HCT116 (cell line): ENCODE data around the gene SDK2. TPM values are rescaled to one million over a fixed set of nuclear protein-coding genes. Genes with fewer than 3 reads are reported as not detected.

ENCODE experiments used
- ATAC-seq: fragments of 200-7000 bp; cut with Tn5 transposase; 2 replicates; pipeline ENCODE4 v1.9.1; 2020; ENCODE audit warnings: mild to moderate bottlenecking, moderate library complexity
- BruUV-seq: library from RNA; stranded (reverse); fragments of 400-500 nt; replicated peaks from 2 replicates; lab custom pipeline; 2021; lab: Mats Ljungman, UMichigan
- CTCF ChIA-PET: fragments of 300-600 bp; sonication (Branson Sonifier 250); formaldehyde crosslinking; loops from one replicate; lab custom pipeline; 2021; ENCODE audit warnings: antibody characterized with exemption; lab: Charles Lee
- POLR2A ChIA-PET: fragments of 300-600, 350-600 bp; sonication (Branson Sonifier 250); formaldehyde crosslinking; loops from one replicate; lab custom pipeline; 2021; ENCODE audit warnings: antibody characterized with exemption; lab: Charles Lee
- RAD21 ChIA-PET, 2 experiments: fragments of 300-600 bp; sonication (Branson Sonifier 250); formaldehyde crosslinking; loops; one replicate each; lab custom pipeline; 2023; ENCODE audit warnings: low total read pairs in 2 of 2; ENCODE audit not compliant: uncharacterized antibody in 2 of 2, unreplicated experiment in 2 of 2, low non-redundant PET in 1 of 2; lab: Charles Lee
- DNase-seq: peaks from one replicate; pipeline ENCODE4 v3.0.0-alpha.2; 2010; ENCODE audit warnings: low read depth, low spot score
- H2AFZ ChIP-seq: fragments of 200-600 bp; shearing (Covaris generic), sonication (generic); 2 replicates; pipeline ENCODE4 v1.6.1; 2017; ENCODE audit warnings: low read depth, mixed run types, mixed read lengths, antibody characterized with exemption, low read length; ENCODE audit not compliant: poor library complexity, severe bottlenecking
- H3K27ac ChIP-seq: 2 replicates; pipeline ENCODE4 v1.5.1; 2012; ENCODE audit warnings: low read depth, low read length
- H3K27me3 ChIP-seq: fragments of 200-600 bp; sonication (generic); 2 replicates; pipeline ENCODE4 v1.6.1; 2016; ENCODE audit warnings: mixed run types, low read length, mixed read lengths; ENCODE audit not compliant: insufficient read depth
- H3K36me3 ChIP-seq, 2 experiments: fragments of 200-500 bp in 1 of 2; fragments of 200-600 bp in 1 of 2; sonication (Bioruptor generic) in 1 of 2; sonication (generic) in 1 of 2; 2 replicates each; pipeline versions ENCODE4 v1.5.1 to v1.6.1; 2014 to 2016; ENCODE audit warnings: low read length in 2 of 2, inconsistent platforms in 1 of 2, mixed read lengths in 1 of 2, mixed run types in 1 of 2; ENCODE audit not compliant: insufficient read depth in 2 of 2, control insufficient read depth in 1 of 2
- H3K4me1 ChIP-seq, 2 experiments: fragments of 200-600 bp in 1 of 2; sonication (generic) in 1 of 2; 2 replicates each; pipeline versions ENCODE4 v1.5.1 to v1.6.1; 2012 to 2017; ENCODE audit warnings: low read length in 2 of 2, inconsistent platforms in 1 of 2, mild to moderate bottlenecking in 1 of 2, mixed read lengths in 1 of 2, mixed run types in 1 of 2, moderate library complexity in 1 of 2; ENCODE audit not compliant: insufficient read depth in 2 of 2, control insufficient read depth in 1 of 2
- H3K4me2 ChIP-seq: fragments of 200-600 bp; sonication (generic); 2 replicates; pipeline ENCODE4 v1.6.1; 2017; ENCODE audit warnings: mixed run types, low read length, mixed read lengths
- H3K4me3 ChIP-seq, 2 experiments: fragments of 200-600 bp in 1 of 2; sonication (generic) in 1 of 2; replicated peaks in 1 of 2; 2 replicates each; pipeline ENCODE4 v1.5.1; 2011 to 2016; ENCODE audit warnings: low read length in 2 of 2, control low read depth in 1 of 2, low read depth in 1 of 2, mild to moderate bottlenecking in 1 of 2, mixed read lengths in 1 of 2, mixed run types in 1 of 2
- H3K79me2 ChIP-seq: fragments of 200-600 bp; sonication (generic); 2 replicates; pipeline ENCODE4 v1.6.1; 2017; ENCODE audit warnings: mild to moderate bottlenecking, mixed run types, low read length, moderate library complexity, mixed read lengths; ENCODE audit not compliant: insufficient read depth
- H3K9ac ChIP-seq: fragments of 200-600 bp; sonication (generic); 2 replicates; pipeline ENCODE4 v1.6.1; 2016; ENCODE audit warnings: low read length, mixed read lengths
- H3K9me2 ChIP-seq: fragments of 200-600 bp; sonication (generic), shearing (Covaris generic); 2 replicates; pipeline ENCODE4 v1.6.1; 2017; ENCODE audit warnings: mixed run types, mild to moderate bottlenecking, moderate library complexity; ENCODE audit not compliant: insufficient read depth
- H3K9me3 ChIP-seq, 2 experiments: fragments of 200-500 bp in 1 of 2; fragments of 200-600 bp in 1 of 2; sonication (Bioruptor generic) in 1 of 2; sonication (generic) in 1 of 2; 2 replicates each; pipeline ENCODE4 v1.6.1; 2014 to 2017; ENCODE audit warnings: low read length in 2 of 2, mixed read lengths in 2 of 2, inconsistent platforms in 1 of 2, low read depth in 1 of 2, mild to moderate bottlenecking in 1 of 2, mixed run types in 1 of 2, moderate library complexity in 1 of 2; ENCODE audit not compliant: control insufficient read depth in 1 of 2, insufficient read depth in 1 of 2
- H4K20me1 ChIP-seq: fragments of 200-600 bp; sonication (generic), shearing (Covaris generic); 2 replicates; pipeline ENCODE4 v1.6.1; 2017; ENCODE audit warnings: mixed run types, mild to moderate bottlenecking, moderate library complexity; ENCODE audit not compliant: insufficient read depth
- ATF3 ChIP-seq: IDR thresholded peaks from 2 replicates; pipeline ENCODE4 v1.6.1; 2012
- CBX3 ChIP-seq: IDR thresholded peaks from 2 replicates; pipeline ENCODE4 v1.6.1; 2012; ENCODE audit warnings: low read depth
- CEBPB ChIP-seq: IDR thresholded peaks from 2 replicates; pipeline ENCODE4 v1.6.1; 2012; ENCODE audit warnings: low read depth
- ELF1 ChIP-seq: IDR thresholded peaks from 2 replicates; pipeline ENCODE4 v1.6.1; 2012; ENCODE audit warnings: low read depth, borderline replicate concordance
- EZH2phosphoT487 ChIP-seq: fragments of 200-600 bp; IDR thresholded peaks from 2 replicates; pipeline ENCODE4 v1.6.1; 2018; ENCODE audit warnings: antibody characterized with exemption, borderline replicate concordance
- FOSL1 ChIP-seq: IDR thresholded peaks from 2 replicates; pipeline ENCODE4 v1.6.1; 2012; ENCODE audit warnings: low read depth
- JUND ChIP-seq: IDR thresholded peaks from 2 replicates; pipeline ENCODE4 v1.6.1; 2012
- MAX ChIP-seq: IDR thresholded peaks from 2 replicates; pipeline ENCODE4 v1.6.1; 2012
- POLR2AphosphoS5 ChIP-seq: IDR thresholded peaks from 2 replicates; pipeline ENCODE4 v1.6.1; 2011; ENCODE audit warnings: mild to moderate bottlenecking, low read depth, low read length, moderate library complexity
- RAD21 ChIP-seq: IDR thresholded peaks from 2 replicates; pipeline ENCODE4 v1.6.1; 2012; ENCODE audit warnings: low read depth, mild to moderate bottlenecking
- REST ChIP-seq: IDR thresholded peaks from 2 replicates; pipeline ENCODE4 v1.6.1; 2012; ENCODE audit warnings: low read depth
- SP1 ChIP-seq: IDR thresholded peaks from 2 replicates; pipeline ENCODE4 v1.6.1; 2012; ENCODE audit warnings: low read depth
- SRF ChIP-seq: IDR thresholded peaks from 2 replicates; pipeline ENCODE4 v1.6.1; 2012; ENCODE audit warnings: low read depth
- TCF7L2 ChIP-seq: IDR thresholded peaks from 2 replicates; pipeline ENCODE4 v1.7.0; 2011; ENCODE audit warnings: borderline replicate concordance, inconsistent platforms; ENCODE audit not compliant: insufficient read depth, insufficient read length; ENCODE audit errors: extremely low read depth
- YY1 ChIP-seq: IDR thresholded peaks from 2 replicates; pipeline ENCODE4 v1.6.1; 2011; ENCODE audit warnings: low read length, low read depth, moderate library complexity, mild to moderate bottlenecking; ENCODE audit not compliant: insufficient replicate concordance; ENCODE audit errors: extremely low read depth
- ZBTB33 ChIP-seq: IDR thresholded peaks from 2 replicates; pipeline ENCODE4 v1.6.1; 2011; ENCODE audit warnings: mild to moderate bottlenecking, low read length, moderate library complexity; ENCODE audit not compliant: insufficient replicate concordance; ENCODE audit errors: extremely low read depth
- intact Hi-C: fragments of 100-400 bp; cut with micrococcal nuclease; formaldehyde crosslinking; loops from 2 replicates; pipeline ENCODE4 v1.10.0; 2022
- total RNA-seq: library from RNA; stranded (reverse); gene quantifications from one replicate; pipeline ENCODE4 v1.2.1, GENCODE V29; 2021; ENCODE audit not compliant: unreplicated experiment

Gene SDK2
- total RNA-seq, 1 experiment from 2014 or later: 0.10 TPM

GRCh38 chr17:73612031-73612472, 32.2 kb downstream of the SDK2 start:
- H3K27ac ChIP-seq: no peak overlapping the region
- no peak overlapping the region for H2AFZ ChIP-seq
- H3K4me1 ChIP-seq: 0 out of 4 replicates have a peak, but pooled peaks cover 0 to 3% of the 10 kb centered on the region in 2 experiments
- H3K9me3 ChIP-seq: no peaks in the 10 kb centered on the region
- no peaks in the 10 kb centered on the region for H4K20me1 ChIP-seq
- H3K79me2 ChIP-seq: no peaks in the 10 kb centered on the region
- peaks cover 21% of the 10 kb centered on the region for H3K27me3 ChIP-seq
- no peaks in the 10 kb centered on the region; the same call in 1 of the 2 replicates for H3K9me2 ChIP-seq
- no peak for ATAC-seq
- no peak overlapping the region for H3K4me2 ChIP-seq
- TF ChIP-seq ZBTB33: no peak
- no peak for TF ChIP-seq POLR2AphosphoS5
- no peak for TF ChIP-seq YY1
- TF ChIP-seq SRF: no peak
- no peak for TF ChIP-seq ATF3
- no peak for TF ChIP-seq ELF1
- TF ChIP-seq REST: no peak
- TF ChIP-seq RAD21: no peak
- TF ChIP-seq MAX: no peak
- TF ChIP-seq FOSL1: no peak
- TF ChIP-seq JUND: no peak
- TF ChIP-seq CBX3: no peak
- no peak for TF ChIP-seq EZH2phosphoT487
- TF ChIP-seq TCF7L2: no peak
- TF ChIP-seq SP1: no peak
- no peak for TF ChIP-seq CEBPB
- CTCF ChIA-PET: no interaction called here
- no peak overlapping the region for H3K4me3 ChIP-seq
- POLR2A ChIA-PET: no interaction called here
- BruUV-seq: no TSS peak
- intact Hi-C loops: no loop called here
- no peak overlapping the region for H3K9ac ChIP-seq
- DNase-seq: no peak
- no peaks in the 10 kb centered on the region for H3K36me3 ChIP-seq
- RAD21 ChIA-PET: no interaction called here
